IMR-90 (cell line): Measurements from ENCODE around the gene NHEJ1. TPM values are rescaled to one million over a fixed set of nuclear protein-coding genes. Genes with fewer than 3 reads are reported as not detected.
A peak's percentile ranks its signal among the peaks of the same experiment; 100 is the strongest.

Experiments
- ATAC-seq: fragments of 200-7000 bp; cut with Tn5 transposase; 2 replicates; pipeline ENCODE4 v1.9.1; 2020; ENCODE audit warnings: low read depth, mild to moderate bottlenecking, moderate library complexity
- BruUV-seq: library from RNA; stranded (reverse); fragments of 400-500 nt; replicated peaks from 2 replicates; lab custom pipeline; 2021; lab: Mats Ljungman, UMichigan
- CTCF ChIA-PET: fragments of 300-600 bp; formaldehyde crosslinking; extraction: SDS; loops from one replicate; lab custom pipeline; 2021; ENCODE audit warnings: antibody characterized with exemption; lab: Yijun Ruan, JAX
- POLR2A ChIA-PET: fragments of 300-600 bp; sonication (Branson Sonifier 250); formaldehyde crosslinking; loops from one replicate; lab custom pipeline; 2022; ENCODE audit warnings: antibody characterized with exemption; ENCODE audit not compliant: unreplicated experiment; lab: Charles Lee
- DNase-seq: peaks from one replicate; pipeline ENCODE4 v3.0.0; 2013
- H2AFZ ChIP-seq: replicated peaks from 2 replicates; pipeline ENCODE3; 2013; ENCODE audit warnings: low read length, mild to moderate bottlenecking; ENCODE audit not compliant: poor library complexity
- H2AK5ac ChIP-seq: 2 replicates; pipeline ENCODE4 v1.6.1; 2013; ENCODE audit warnings: low read depth, low read length, inconsistent platforms
- H2AK9ac ChIP-seq: replicated peaks from 2 replicates; pipeline ENCODE3; 2013; ENCODE audit warnings: mild to moderate bottlenecking, low read depth, low read length, moderate library complexity; ENCODE audit not compliant: poor library complexity
- H2BK120ac ChIP-seq: 2 replicates; pipeline ENCODE4 v1.6.1; 2013; ENCODE audit warnings: low read depth, low read length, inconsistent platforms
- H2BK15ac ChIP-seq: 3 replicates; pipeline ENCODE4 v1.6.1; 2013; ENCODE audit warnings: low read depth, low read length, inconsistent platforms
- H2BK20ac ChIP-seq: 2 replicates; pipeline ENCODE4 v1.6.1; 2013; ENCODE audit warnings: low read depth, mild to moderate bottlenecking, inconsistent platforms, low read length, moderate library complexity
- H2BK5ac ChIP-seq: 2 replicates; pipeline ENCODE4 v1.6.1; 2013; ENCODE audit warnings: mild to moderate bottlenecking, low read depth, low read length, inconsistent platforms; ENCODE audit not compliant: poor library complexity, severe bottlenecking
- H3K14ac ChIP-seq: replicated peaks from 2 replicates; pipeline ENCODE4 v1.6.1; 2013; ENCODE audit warnings: low read depth, low read length, inconsistent platforms
- H3K18ac ChIP-seq: 2 replicates; pipeline ENCODE4 v1.6.1; 2013; ENCODE audit warnings: low read depth, low read length, control low read depth
- H3K23ac ChIP-seq: 2 replicates; pipeline ENCODE4 v1.6.1; 2013; ENCODE audit warnings: low read depth, low read length, inconsistent platforms
- H3K27ac ChIP-seq: 2 replicates; pipeline ENCODE4 v1.5.1; 2013; ENCODE audit warnings: mild to moderate bottlenecking, control low read depth, low read length; ENCODE audit not compliant: insufficient read depth
- H3K27me3 ChIP-seq: 2 replicates; pipeline ENCODE4 v1.6.1; 2013; ENCODE audit warnings: low read length; ENCODE audit not compliant: control insufficient read depth, insufficient read depth
- H3K36me3 ChIP-seq: 2 replicates; pipeline ENCODE4 v1.6.1; 2013; ENCODE audit warnings: low read length, mixed read lengths; ENCODE audit not compliant: control insufficient read depth, insufficient read depth
- H3K4ac ChIP-seq: 2 replicates; pipeline ENCODE4 v1.6.1; 2013; ENCODE audit warnings: low read depth, low read length, inconsistent platforms
- H3K4me1 ChIP-seq: 2 replicates; pipeline ENCODE4 v1.6.1; 2013; ENCODE audit warnings: low read length, mixed read lengths; ENCODE audit not compliant: control insufficient read depth, insufficient read depth
- H3K4me2 ChIP-seq: 2 replicates; pipeline ENCODE4 v1.6.1; 2013; ENCODE audit warnings: low read depth, mild to moderate bottlenecking, control low read depth, low read length, moderate library complexity
- H3K4me3 ChIP-seq: 2 replicates; pipeline ENCODE4 v1.5.1; 2013; ENCODE audit warnings: low read depth, mild to moderate bottlenecking, control low read depth, low read length, moderate library complexity; ENCODE audit not compliant: insufficient read depth
- H3K56ac ChIP-seq: 2 replicates; pipeline ENCODE4 v1.6.1; 2013; ENCODE audit warnings: low read length, inconsistent platforms; ENCODE audit not compliant: insufficient read depth; ENCODE audit errors: extremely low read depth
- H3K79me1 ChIP-seq, 2 experiments: 2 replicates each; pipeline ENCODE4 v1.6.1; 2013; ENCODE audit warnings: low read length in 2 of 2, inconsistent platforms in 1 of 2, low read depth in 1 of 2
- H3K9ac ChIP-seq: 2 replicates; pipeline ENCODE4 v1.6.1; 2013; ENCODE audit warnings: low read depth, low read length, control low read depth
- H3K9me1 ChIP-seq: 2 replicates; pipeline ENCODE4 v1.6.1; 2013; ENCODE audit warnings: low read length, inconsistent platforms; ENCODE audit not compliant: insufficient read depth
- H3K9me3 ChIP-seq: 2 replicates; pipeline ENCODE4 v1.6.1; 2013; ENCODE audit warnings: low read length; ENCODE audit not compliant: control insufficient read depth, insufficient read depth
- H4K20me1 ChIP-seq: 2 replicates; pipeline ENCODE4 v1.6.1; 2013; ENCODE audit warnings: low read length, inconsistent platforms; ENCODE audit not compliant: insufficient read depth
- H4K5ac ChIP-seq: 2 replicates; pipeline ENCODE4 v1.6.1; 2013; ENCODE audit warnings: mild to moderate bottlenecking, low read depth, low read length, control low read depth
- H4K8ac ChIP-seq, 2 experiments: 2 replicates each; pipeline ENCODE4 v1.6.1; 2013; ENCODE audit warnings: low read depth in 2 of 2, low read length in 2 of 2, control low read depth in 1 of 2, inconsistent platforms in 1 of 2
- H4K91ac ChIP-seq: 2 replicates; pipeline ENCODE4 v1.6.1; 2013; ENCODE audit warnings: low read depth, low read length, inconsistent platforms; ENCODE audit not compliant: insufficient read depth
- BHLHE40 ChIP-seq: fragments of 150-350 bp; IDR thresholded peaks from 2 replicates; pipeline ENCODE4 v1.6.1; 2016; ENCODE audit warnings: mild to moderate bottlenecking, low read depth, low read length
- CTCF ChIP-seq: conservative IDR thresholded peaks from 2 replicates; pipeline ENCODE4 v1.5.1; 2012; ENCODE audit warnings: mild to moderate bottlenecking, low read depth, low read length, improper control_type of control experiment
- FOS ChIP-seq: fragments of 150-350 bp; IDR thresholded peaks from 2 replicates; pipeline ENCODE4 v1.6.1; 2016; ENCODE audit warnings: low read depth, low read length
- MAFK ChIP-seq: IDR thresholded peaks from 2 replicates; pipeline ENCODE4 v1.6.1; 2012; ENCODE audit warnings: low read depth, low read length, improper control_type of control experiment
- MXI1 ChIP-seq: IDR thresholded peaks from 2 replicates; pipeline ENCODE4 v1.6.1; 2012; ENCODE audit warnings: low read depth, mild to moderate bottlenecking, low read length, moderate library complexity, borderline replicate concordance
- NFE2L2 ChIP-seq: fragments of 150-350 bp; IDR thresholded peaks from 2 replicates; pipeline ENCODE4 v1.6.1; 2016; ENCODE audit warnings: low read depth, mild to moderate bottlenecking, low read length
- RFX5 ChIP-seq: IDR thresholded peaks from 2 replicates; pipeline ENCODE4 v1.8.0; 2012; ENCODE audit warnings: low read depth, mild to moderate bottlenecking, low read length, moderate library complexity
- SMC3 ChIP-seq: fragments of 150-350 bp; IDR thresholded peaks from 2 replicates; pipeline ENCODE4 v1.6.1; 2016; ENCODE audit warnings: low read depth, mild to moderate bottlenecking, antibody characterized with exemption, low read length, moderate library complexity
- WGBS, 2 experiments: methylation state at CpG; one replicate each; pipeline versions ENCODE4 v1.1.5 to v1.1.7; 2013; ENCODE audit warnings: missing lambda C conversion rate in 2 of 2; ENCODE audit not compliant: insufficient read length in 1 of 2; ENCODE audit errors: extremely low coverage in 2 of 2; 5-methylcytosine and 5-hydroxymethylcytosine counted together
- dilution Hi-C: fragments of 300-500 bp; cut with HindIII; formaldehyde crosslinking; loops from one replicate; pipeline ENCODE4 v1.14.3; 2018; ENCODE audit warnings: low sequenced_read_pairs; ENCODE audit not compliant: unreplicated experiment
- in situ Hi-C: fragments of 300-500 bp; cut with MboI; formaldehyde crosslinking; loops from 3 replicates; pipeline ENCODE4 v1.14.3; 2019; ENCODE audit warnings: low sequenced_read_pairs, inconsistent platforms, mixed read lengths
- intact Hi-C: fragments of 100-400 bp; cut with micrococcal nuclease; formaldehyde crosslinking; loops from 2 replicates; pipeline ENCODE4 v1.10.0; 2022
- polyA plus RNA-seq, 3 experiments: library from polyadenylated mRNA; depleted of rRNA; stranded (reverse); fragments of >200 nt; gene quantifications; 2 replicates each; pipeline ENCODE4 v1.2.3, GENCODE V29; 2012; ENCODE audit warnings: low replicate concordance in 1 of 3
- total RNA-seq: library from RNA; depleted of rRNA; stranded (reverse); fragments of >200 nt; gene quantifications from 2 replicates; pipeline ENCODE4 v1.2.3, GENCODE V29; 2012

The NHEJ1 gene
- total and polyA plus RNA-seq, 2 of the 4 experiments (the other 2 are of a cell fraction): 12.5 to 23.1 TPM

DNA sequence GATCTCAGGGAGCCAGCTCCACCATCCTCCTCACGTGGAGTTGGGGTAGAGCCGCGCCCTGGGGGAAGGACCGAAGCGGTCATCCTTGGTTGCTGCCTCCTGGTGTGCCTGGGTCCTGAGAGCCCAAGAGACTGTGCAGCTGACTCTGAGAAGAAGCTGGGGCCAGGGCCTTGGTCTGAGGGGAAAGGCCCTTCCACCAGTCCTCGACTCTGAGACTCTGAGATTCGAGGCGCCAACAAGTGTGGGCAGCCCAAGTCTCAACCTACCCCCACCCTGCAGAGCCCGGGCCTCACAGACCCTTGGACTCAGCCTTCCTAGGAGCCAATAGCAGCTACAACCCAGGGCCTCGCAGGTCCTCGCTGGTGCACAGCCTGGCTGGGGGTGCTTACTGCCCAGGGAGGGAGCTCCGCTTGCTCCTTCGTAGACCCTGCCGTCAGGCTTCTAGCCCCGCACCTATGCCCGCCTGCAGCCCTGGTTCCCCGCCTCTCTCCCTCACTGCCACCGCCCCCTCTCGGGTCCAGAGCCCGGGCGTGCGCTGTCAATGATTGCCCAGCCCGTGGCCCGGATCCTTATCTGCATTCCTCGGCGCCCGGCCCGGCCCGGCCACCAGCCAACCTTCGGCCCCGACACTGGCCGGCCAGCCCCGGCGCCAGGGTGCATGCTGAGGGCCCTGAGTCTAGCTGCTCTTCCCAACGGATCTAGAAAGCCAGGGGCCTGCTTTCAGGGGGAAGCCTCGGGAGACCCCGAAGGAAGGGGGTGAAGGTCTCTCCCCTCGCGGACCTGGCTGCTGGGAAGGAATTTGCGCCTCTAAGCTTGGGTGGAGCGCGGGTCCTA lies 101.9 kb downstream of the NHEJ1 start:
- no peak overlapping the region for H3K4ac ChIP-seq
- H4K8ac ChIP-seq: no peak overlapping the region
- H2BK5ac ChIP-seq: no peak overlapping the region
- TF ChIP-seq MXI1: no peak
- no peak for TF ChIP-seq RFX5
- TF ChIP-seq BHLHE40: no peak
- TF ChIP-seq CTCF: no peak
- TF ChIP-seq MAFK: no peak
- TF ChIP-seq FOS: no peak
- TF ChIP-seq NFE2L2: no peak
- no peak for TF ChIP-seq SMC3
- no peak overlapping the region for H3K9ac ChIP-seq
- H3K36me3 ChIP-seq: no peaks in the 10 kb centered on the region
- WGBS, 2 experiments: 7% methylated on average over 12 of the region's 42 CpGs; no CpG with 5 or more reads in 1 of the 2 experiments
- peak overlapping the region; percentile 24 for H2AK9ac ChIP-seq
- H4K91ac ChIP-seq: no peak overlapping the region
- intact Hi-C loops (loop anchor here (1.0 to 5.0 kb wide), 3 partner anchors 61 to 239 kb away; no protein-coding TSS in a partner anchor), in situ Hi-C loops (no loop called here), dilution Hi-C loops (no loop called here)
- no peak overlapping the region for H3K27ac ChIP-seq
- POLR2A ChIA-PET: no interaction called here
- peak overlapping the region; percentile 67 for H2AFZ ChIP-seq
- no TSS peak for BruUV-seq
- peaks cover 6% of the 10 kb centered on the region; the same call in 1 of the 2 replicates for H3K4me1 ChIP-seq
- no peak overlapping the region for H4K5ac ChIP-seq
- no peaks in the 10 kb centered on the region for H3K9me3 ChIP-seq
- no peak overlapping the region for H2AK5ac ChIP-seq
- H3K23ac ChIP-seq: no peak overlapping the region
- H2BK120ac ChIP-seq: no peak overlapping the region
- peak; percentile 24 for ATAC-seq
- no peak for DNase-seq
- CTCF ChIA-PET: interaction anchor here (0.5 to 2.2 kb wide), 17 partner anchors 11 to 100 kb away, joined by 3 to 15 read pairs (median 6); no protein-coding TSS in a partner anchor
- H3K18ac ChIP-seq: no peak overlapping the region
- H3K14ac ChIP-seq: no peak overlapping the region
- H2BK15ac ChIP-seq: no peak overlapping the region
- no peaks in the 10 kb centered on the region for H3K9me1 ChIP-seq
- no peaks in the 10 kb centered on the region for H3K79me1 ChIP-seq
- H4K20me1 ChIP-seq: no peaks in the 10 kb centered on the region
- H3K4me2 ChIP-seq: no peak overlapping the region; the same call in 1 of the 2 replicates
- H3K4me3 ChIP-seq: no peak overlapping the region
- peaks cover 95% of the 10 kb centered on the region for H3K27me3 ChIP-seq
- no peak overlapping the region for H3K56ac ChIP-seq
- H2BK20ac ChIP-seq: no peak overlapping the region
